ENCODE results near the gene B4GALT1.

DNA sequence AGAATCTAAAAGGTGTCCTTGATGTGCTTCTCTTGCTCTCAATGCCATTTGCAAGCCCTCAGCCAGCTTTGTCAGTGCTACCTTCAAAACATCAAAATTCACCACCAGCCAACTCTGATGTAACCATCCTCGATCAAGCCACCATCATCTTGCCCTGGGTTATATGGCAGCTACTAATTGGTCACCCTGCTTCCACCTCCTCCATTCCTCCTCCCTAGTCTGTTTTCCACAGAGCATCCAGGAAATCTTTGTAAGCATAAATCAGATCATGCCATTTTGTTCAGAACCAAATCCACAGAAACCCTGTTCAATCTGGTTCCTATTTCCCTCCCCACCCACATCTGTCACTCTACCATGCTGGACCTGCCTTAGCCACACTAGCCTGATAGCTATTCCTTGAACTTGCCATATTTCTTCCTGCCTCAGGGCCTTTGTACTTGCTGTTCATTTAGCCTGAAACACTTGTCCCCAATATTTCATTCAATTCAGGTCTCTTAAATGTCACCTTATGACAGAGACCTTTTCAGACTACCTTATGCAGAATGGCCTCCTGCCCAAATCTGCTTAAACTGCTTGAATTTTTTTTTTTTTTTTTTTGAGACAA is 1.9 kb upstream of the B4GALT1 start:
- TF ChIP-seq EZH2 (IDR thresholded peaks at IDR 0.05; ENCODE audit: insufficient read depth, poor library complexity, severe bottlenecking) = no peak
- no peak for TF ChIP-seq EZH2phosphoT487 (IDR thresholded peaks at IDR 0.05; ENCODE audit: insufficient read depth, low read depth)
